ENCODE results near the gene ZNF92. TPM values are rescaled to one million over a fixed set of nuclear protein-coding genes. Genes with fewer than 3 reads are reported as not detected.
"Not testable (repeated sequence)": the region's sequence is repeated elsewhere in the genome, so short reads cannot be mapped to it uniquely, and the experiment has no call there.

Gene ZNF92
- total RNA-seq, 6 donors from 2014 or later, result 0.78 to 16.0 (median 5.4) TPM

GRCh38 chr7:65404020-65404419, 30.4 kb downstream of the ZNF92 start:
- Histone ChIP-seq H3K27ac (no peak overlapping the region), H3K4me1 (no peaks in the 10 kb centered on the region), H3K36me3 (peaks cover under 1 to 10% (median 8%) of the 10 kb centered on the region in 4 donors), H3K9me3 (peaks cover 16 to 64% (median 54%) of the 10 kb centered on the region in 4 donors), H3K4me3 (no peak overlapping the region), H3K27me3 (no peaks in the 10 kb centered on the region)
- ATAC-seq (ENCODE audit: low FRiP score in 2 of 2), result no peak
- DNase-seq, result no peak
- no peak for TF ChIP-seq POLR2A (IDR thresholded peaks at IDR 0.05)
- no peak for TF ChIP-seq POLR2AphosphoS5 (IDR thresholded peaks at IDR 0.05)
- TF ChIP-seq CTCF (IDR thresholded peaks at IDR 0.05), result no peak
- TF ChIP-seq EP300 (IDR thresholded peaks at IDR 0.05), result no peak
- 70 to 88% methylated on average over 1 of the region's 1 CpG for WGBS, 2 donors

- 97 to 100% methylated on average over 2 of the region's 2 CpGs for WGBS, 2 donors
- peaks cover 16 to 63% (median 47%) of the 10 kb centered on the region in 4 donors for H3K9me3 ChIP-seq
Observed at GRCh38 chr7:65406706-65407105, 33.1 kb downstream of the ZNF92 start.

DNA sequence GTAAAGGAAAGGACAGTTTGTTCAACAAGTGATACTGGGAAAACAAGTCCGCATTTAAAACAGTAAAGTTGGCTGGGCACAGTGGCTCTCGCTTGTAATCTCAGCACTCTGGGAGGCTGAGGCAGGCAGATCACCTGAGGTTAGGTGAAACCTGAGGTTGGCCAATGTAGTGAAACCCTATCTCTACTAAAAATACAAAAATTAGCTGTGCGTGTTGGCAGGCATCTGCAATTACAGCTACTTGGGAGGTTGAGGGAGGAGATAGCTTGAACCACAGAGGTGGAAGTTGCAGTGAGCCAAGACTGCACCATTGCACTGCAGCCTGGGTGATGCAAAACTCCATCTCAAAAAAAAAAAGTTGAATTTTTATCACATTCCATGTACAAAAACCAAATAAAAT, 35.7 kb downstream of the ZNF92 start:
- Histone ChIP-seq H3K36me3 (no peaks in the 10 kb centered on the region), H3K4me1 (no peaks in the 10 kb centered on the region), H3K27me3 (no peaks in the 10 kb centered on the region), H3K4me3 (no peak overlapping the region), H3K27ac (no peak overlapping the region), H3K9me3 (peaks cover 5 to 36% (median 24%) of the 10 kb centered on the region in 4 donors)
- 82 to 90% methylated on average over 3 of the region's 3 CpGs for WGBS, 2 donors
- TF ChIP-seq POLR2AphosphoS5 (IDR thresholded peaks at IDR 0.05) (no peak), CTCF (IDR thresholded peaks at IDR 0.05) (no peak), POLR2A (IDR thresholded peaks at IDR 0.05) (no peak), EP300 (IDR thresholded peaks at IDR 0.05) (no peak)
- no peak for DNase-seq
- ATAC-seq (ENCODE audit: low FRiP score in 2 of 2), result no peak

More at GRCh38 chr7:65406706-65407105, 33.1 kb downstream of the ZNF92 start:
- H3K36me3 ChIP-seq; DNase-seq; H3K27ac ChIP-seq; H3K27me3 ChIP-seq; H3K4me1 ChIP-seq; ATAC-seq (ENCODE audit: low FRiP score in 2 of 2); H3K4me3 ChIP-seq: not testable (repeated sequence)

GRCh38 chr7:65411249-65411648, 37.6 kb downstream of the ZNF92 start:
- Histone ChIP-seq H3K9me3 (peaks cover 0 to 34% (median 8%) of the 10 kb centered on the region in 4 donors), H3K27me3 (no peaks in the 10 kb centered on the region), H3K4me1 (no peaks in the 10 kb centered on the region), H3K36me3 (no peaks in the 10 kb centered on the region), H3K4me3 (no peak overlapping the region), H3K27ac (no peak overlapping the region)
- TF ChIP-seq POLR2AphosphoS5 (IDR thresholded peaks at IDR 0.05) (no peak), CTCF (IDR thresholded peaks at IDR 0.05) (no peak), POLR2A (IDR thresholded peaks at IDR 0.05) (no peak), EP300 (IDR thresholded peaks at IDR 0.05) (no peak)
- ATAC-seq (ENCODE audit: low FRiP score in 2 of 2), result no peak
- no peak for DNase-seq

DNA sequence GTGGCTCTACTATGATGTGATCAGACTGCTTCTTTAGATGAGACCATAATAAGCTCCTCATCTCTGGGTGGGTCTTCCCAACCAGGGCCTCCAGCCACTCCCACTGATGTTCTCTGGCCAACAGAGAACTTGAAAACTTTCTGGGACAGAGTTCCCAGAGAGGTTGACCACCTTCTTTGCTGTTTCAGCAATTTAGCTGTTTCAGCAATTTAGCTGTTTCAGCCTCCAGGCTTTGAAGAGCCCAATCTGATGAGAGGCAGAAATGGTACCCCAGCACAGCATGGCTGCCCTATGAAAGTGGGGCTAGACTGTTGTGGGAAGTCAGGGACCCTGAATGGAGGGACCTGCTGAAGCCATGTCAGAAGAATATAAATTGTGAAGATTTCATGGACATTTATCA, 49.0 kb downstream of the ZNF92 start:
- no peak for ATAC-seq (ENCODE audit: low FRiP score in 2 of 2)
- DNase-seq, result no peak
- peaks cover 0 to 16% (median 9%) of the 10 kb centered on the region in 4 donors for H3K9me3 ChIP-seq
- no peaks in the 10 kb centered on the region for H3K4me1 ChIP-seq
- H3K4me3 ChIP-seq, result no peak overlapping the region
- no peak for TF ChIP-seq EP300 (IDR thresholded peaks at IDR 0.05)
- no peak for TF ChIP-seq POLR2AphosphoS5 (IDR thresholded peaks at IDR 0.05)
- no peak for TF ChIP-seq CTCF (IDR thresholded peaks at IDR 0.05)
- TF ChIP-seq POLR2A (IDR thresholded peaks at IDR 0.05), result no peak
- no peaks in the 10 kb centered on the region for H3K36me3 ChIP-seq
- H3K27me3 ChIP-seq, result no peaks in the 10 kb centered on the region
- H3K27ac ChIP-seq, result no peak overlapping the region

DNA sequence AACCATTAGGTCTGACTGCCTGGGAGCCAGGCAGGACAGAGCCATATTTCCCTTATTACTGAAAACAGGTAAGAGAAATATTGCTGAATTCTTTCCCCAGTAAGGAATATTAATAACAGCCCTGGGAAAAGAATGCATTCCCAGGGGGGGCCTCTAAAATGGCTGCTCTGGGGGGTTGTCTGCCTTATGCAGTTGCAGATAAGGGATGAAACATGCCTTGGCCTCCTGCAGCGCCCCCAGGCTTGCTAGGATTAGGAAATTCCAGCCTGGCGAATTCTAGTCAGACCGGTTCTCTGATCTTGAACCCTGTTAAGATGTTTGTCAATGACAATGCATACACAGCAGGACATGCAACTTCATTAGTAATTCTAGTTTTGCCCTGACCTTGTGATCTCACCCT, 49.6 kb downstream of the ZNF92 start:
- H3K4me1 ChIP-seq; H3K27ac ChIP-seq; H3K4me3 ChIP-seq; H3K27me3 ChIP-seq; ATAC-seq (ENCODE audit: low FRiP score in 2 of 2); H3K36me3 ChIP-seq; DNase-seq: not testable (repeated sequence)
- WGBS, 2 donors, result 76 to 78% methylated on average over 3 of the region's 3 CpGs
- H3K9me3 ChIP-seq, result peaks cover 0 to 16% (median 9%) of the 10 kb centered on the region in 4 donors

Measured in upper lobe of left lung (tissue), 6 donors.